ENCODE results near the gene XRRA1.

XRRA1 gene

GRCh38 chr11:74824285-74824982 is 124.5 kb downstream of the XRRA1 start:
- no peak for DNase-seq

DNA sequence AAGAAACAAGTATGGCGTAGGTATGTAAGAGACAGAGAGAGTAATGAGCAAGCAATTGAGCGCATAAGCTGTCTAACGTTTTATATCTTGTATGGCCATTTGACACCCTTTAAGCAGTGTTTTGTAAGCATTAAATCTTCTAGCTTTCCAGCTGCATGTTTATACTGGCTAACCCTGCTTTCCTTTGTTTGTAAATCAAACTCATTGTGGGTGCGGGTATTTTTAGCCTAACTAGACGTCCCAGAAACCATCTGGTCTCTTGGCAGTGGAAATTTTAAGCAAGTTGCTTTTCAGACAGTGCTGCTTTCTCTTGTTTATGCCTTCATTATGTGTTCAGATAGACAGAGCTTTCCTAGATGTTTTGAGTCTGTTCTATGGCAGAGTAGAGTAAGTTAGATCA is 126.7 kb downstream of the XRRA1 start:
- no peak for DNase-seq

DNA sequence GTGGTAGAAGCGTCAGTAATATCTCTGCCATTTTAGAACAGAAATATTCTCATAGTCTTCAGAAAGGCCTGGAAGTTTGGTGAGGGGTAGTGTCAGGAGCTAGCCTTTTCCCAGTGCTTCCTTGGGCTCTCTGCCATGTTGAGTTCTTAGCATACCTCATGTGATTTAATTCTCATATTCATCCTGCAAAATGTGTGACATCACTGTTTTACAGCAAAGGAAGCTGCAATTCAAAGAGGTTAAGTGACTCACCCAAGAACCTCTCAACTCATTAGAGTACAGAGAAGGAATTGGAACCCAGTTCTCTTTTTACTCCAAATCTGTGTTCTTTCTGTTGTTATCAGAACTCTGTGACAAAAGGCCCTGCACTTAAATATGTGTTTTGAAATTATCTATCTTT is 128.1 kb downstream of the XRRA1 start:
- no peak for DNase-seq

- no peak for DNase-seq
Measured at GRCh38 chr11:74819400-74819799, 129.5 kb downstream of the XRRA1 start.

DNA sequence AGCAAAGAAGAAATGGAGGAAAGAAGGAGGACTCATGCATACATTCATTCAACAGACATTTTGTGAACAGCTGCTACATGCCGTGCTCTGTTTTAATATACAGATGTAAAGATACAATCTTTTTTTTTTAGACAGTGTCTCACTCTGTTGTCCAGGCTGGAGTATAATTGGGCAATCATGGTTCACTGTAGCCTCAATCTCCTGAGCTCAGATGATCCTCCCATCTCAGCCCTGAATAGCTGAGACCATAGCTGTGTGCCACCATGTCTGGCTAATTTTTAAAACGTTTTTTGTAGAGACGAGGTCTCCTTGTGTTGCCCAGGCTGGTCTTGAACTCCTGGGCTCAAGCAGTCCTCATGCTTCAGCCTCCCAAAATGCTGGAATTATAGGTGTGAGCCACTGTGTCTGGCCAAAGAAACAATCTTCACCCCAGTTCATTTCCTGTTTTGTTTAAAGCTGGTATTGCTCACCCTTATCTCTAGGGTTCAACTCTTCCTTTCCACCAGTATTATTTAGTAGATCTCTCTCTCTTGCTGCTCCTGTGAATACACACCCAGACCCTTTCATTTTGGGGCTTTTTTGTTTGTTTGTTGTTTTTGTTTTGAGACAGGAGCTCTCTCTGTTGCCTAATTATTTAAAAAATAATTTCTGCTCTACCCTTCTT is 130.5 kb downstream of the XRRA1 start:
- no peak for DNase-seq

DNA sequence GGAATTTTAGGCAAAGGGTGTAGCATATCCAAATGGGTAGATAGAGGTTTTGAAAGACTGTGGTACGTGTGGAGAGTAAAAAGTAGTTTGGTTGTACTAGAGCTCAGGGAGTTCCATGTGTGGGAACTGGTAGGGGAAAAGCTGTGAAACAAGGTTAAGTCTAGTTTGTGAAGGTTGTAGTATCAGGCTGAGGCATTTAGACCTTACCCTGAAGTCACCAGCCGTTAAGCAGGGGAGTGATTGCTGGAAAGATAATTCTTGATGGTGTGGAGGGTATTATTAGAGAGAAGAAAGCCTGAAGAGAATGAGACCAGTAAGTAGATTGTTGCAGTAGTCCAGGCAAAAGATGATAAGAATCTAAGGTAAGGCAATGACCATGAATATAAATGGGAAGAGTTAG is 132.2 kb downstream of the XRRA1 start:
- no peak for DNase-seq

DNA sequence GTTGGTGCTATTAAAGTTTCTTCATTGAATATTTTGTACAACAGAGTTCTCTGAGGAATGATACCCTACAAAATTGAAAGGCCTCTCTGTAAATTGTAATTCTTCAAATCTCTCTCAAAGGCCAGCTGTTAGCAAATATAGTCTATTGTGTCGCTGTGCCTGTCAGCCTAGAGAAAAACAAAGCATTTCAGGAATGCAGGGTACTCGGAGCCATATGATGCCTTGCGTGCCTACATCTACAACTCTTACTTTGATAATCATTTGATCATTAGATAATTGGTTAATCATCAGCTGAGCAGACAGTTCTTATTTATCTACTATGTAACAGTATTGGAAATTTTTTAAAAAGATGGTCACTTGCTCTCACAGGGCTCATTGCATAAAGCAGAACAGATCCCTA is 132.9 kb downstream of the XRRA1 start:
- no peak for DNase-seq

DNA sequence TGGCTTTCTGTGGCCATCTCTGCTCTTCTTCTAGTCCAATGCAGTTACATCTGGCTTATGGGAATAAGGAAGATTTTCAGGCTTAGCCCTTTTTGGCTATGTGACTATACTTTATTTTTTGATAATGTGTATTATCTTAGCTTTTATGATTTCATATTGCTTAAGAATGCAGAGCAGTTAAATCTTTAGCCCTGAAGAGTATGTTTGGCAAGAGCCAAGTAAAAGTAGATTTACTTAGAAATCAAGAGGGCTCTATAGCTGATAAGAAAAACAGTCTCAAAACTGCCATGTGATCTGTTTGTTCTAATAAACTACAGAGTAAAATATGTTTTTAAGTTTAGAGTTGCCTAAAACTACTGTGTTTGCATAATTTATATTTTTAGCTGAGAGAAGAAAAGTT is 139.1 kb downstream of the XRRA1 start:
- DNase-seq, result no peak

DNA sequence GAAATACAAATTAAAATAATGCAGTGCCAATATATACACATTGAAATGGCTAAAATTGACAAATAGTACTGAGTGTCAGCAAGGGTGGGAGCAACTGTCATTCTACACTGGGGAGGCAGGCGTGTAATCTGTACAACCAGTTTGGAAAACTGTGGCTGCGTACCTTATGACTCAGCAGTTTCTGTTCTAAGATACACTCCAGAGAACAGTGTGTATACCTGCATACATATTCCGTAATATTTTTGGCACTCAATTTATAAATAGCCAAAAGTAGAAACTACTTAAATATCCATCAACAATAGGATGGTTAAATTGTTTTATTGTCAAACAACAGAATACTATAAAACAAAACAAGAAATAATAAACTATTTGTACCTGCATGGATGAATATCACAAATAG is 142.6 kb downstream of the XRRA1 start:
- no peak for DNase-seq

DNA sequence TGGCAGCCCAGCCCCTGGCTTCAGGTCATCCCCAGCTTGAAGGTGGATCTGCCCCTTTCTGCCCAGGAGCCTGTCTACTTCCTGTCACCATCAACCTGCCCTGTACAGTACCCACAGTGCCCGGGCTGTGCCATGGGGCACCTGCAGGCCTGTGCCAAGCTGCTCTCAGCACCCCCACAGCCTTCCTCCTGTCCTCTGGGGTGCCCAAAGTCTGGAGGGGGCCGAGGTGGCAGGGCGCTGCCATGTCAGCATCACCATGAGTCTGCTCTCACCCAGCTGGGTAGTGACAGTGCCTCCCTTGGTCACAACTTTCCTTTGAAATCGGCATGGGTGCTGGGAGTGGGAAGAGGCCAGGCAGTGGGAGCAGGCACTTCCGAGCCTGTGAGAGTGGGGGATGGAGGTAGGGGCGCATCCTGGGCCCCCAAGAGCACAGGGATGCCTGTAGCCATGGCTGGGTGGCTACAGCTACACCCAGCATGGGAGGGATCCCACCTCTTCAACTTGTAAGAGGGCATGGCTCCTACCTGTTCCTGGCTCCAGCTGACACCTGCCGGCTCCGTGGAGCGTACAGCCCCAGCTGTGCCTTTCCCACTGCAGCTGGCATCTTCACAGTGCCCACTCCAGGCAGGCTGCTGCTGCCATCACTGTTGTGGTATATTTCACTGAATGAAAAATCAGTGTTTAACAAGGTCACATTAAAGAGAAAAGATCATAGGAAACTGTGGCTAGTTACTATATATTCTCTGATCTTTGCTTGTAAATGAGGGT is 157.4 kb downstream of the XRRA1 start:
- no peak for DNase-seq

Measured in stimulated activated CD4-positive, alpha-beta T cell treated with anti-CD3 and anti-CD28 coated beads, Interleukin-4, amount 100 ng/mL, for 1 hour (primary cell).